GM12892 (cell line): ENCODE results near the gene LZIC.

Source experiments
- POLR2A ChIP-seq: IDR thresholded peaks from 2 replicates; pipeline ENCODE4 v1.6.1; 2011; ENCODE audit warnings: low read depth, low read length, control low read depth
- TAF1 ChIP-seq: IDR thresholded peaks from 2 replicates; pipeline ENCODE4 v1.6.1; 2011; ENCODE audit warnings: low read depth, mild to moderate bottlenecking, control low read depth, low read length, borderline replicate concordance

GRCh38 chr1:9920606-9921005 lies 22.6 kb downstream of the LZIC start:
- TF ChIP-seq TAF1 = no peak
- no peak for TF ChIP-seq POLR2A
